Liver (tissue), 9 donors: ENCODE measurements around the gene FOXO3. TPM values are rescaled to one million over a fixed set of nuclear protein-coding genes. Genes with fewer than 3 reads are reported as not detected.

Source experiments
- DNase-seq: peaks from one replicate; pipeline ENCODE4 v3.0.0-alpha.2; 2017; ENCODE audit warnings: low spot score
- H3K27ac ChIP-seq, 2 donors: one replicate each; pipeline ENCODE4 v1.7.0; 2013; ENCODE audit warnings: inconsistent platforms in 2 of 2, low read length in 2 of 2, control low read depth in 1 of 2, low read depth in 1 of 2, mild to moderate bottlenecking in 1 of 2
- H3K27me3 ChIP-seq, 4 donors: one replicate each; pipeline versions ENCODE4 v1.6.1 to v1.7.0; 2013; ENCODE audit warnings: low read length in 3 of 4, inconsistent platforms in 1 of 4, mild to moderate bottlenecking in 1 of 4, moderate library complexity in 1 of 4; ENCODE audit not compliant: control insufficient read depth in 4 of 4, insufficient read depth in 4 of 4
- H3K36me3 ChIP-seq, 4 donors: one replicate each; pipeline versions ENCODE4 v1.6.1 to v1.7.0; 2013; ENCODE audit warnings: low read length in 3 of 4, mild to moderate bottlenecking in 3 of 4, low read depth in 1 of 4, moderate library complexity in 1 of 4; ENCODE audit not compliant: control insufficient read depth in 4 of 4, insufficient read depth in 3 of 4
- H3K4me1 ChIP-seq, 4 donors: one replicate each; pipeline versions ENCODE4 v1.6.1 to v1.7.0; 2013; ENCODE audit warnings: low read length in 3 of 4, mild to moderate bottlenecking in 3 of 4, moderate library complexity in 1 of 4; ENCODE audit not compliant: control insufficient read depth in 4 of 4, insufficient read depth in 4 of 4
- H3K4me3 ChIP-seq, 3 donors: one replicate each; pipeline versions ENCODE4 v1.6.1 to v1.7.0; 2013; ENCODE audit warnings: low read length in 3 of 3, control low read depth in 1 of 3, low read depth in 1 of 3, mild to moderate bottlenecking in 1 of 3
- H3K9ac ChIP-seq, 2 donors: one replicate each; pipeline ENCODE4 v1.7.0; 2013; ENCODE audit warnings: low read length in 2 of 2, mild to moderate bottlenecking in 2 of 2, moderate library complexity in 2 of 2, control low read depth in 1 of 2, low read depth in 1 of 2
- H3K9me3 ChIP-seq, 4 donors: one replicate each; pipeline versions ENCODE4 v1.6.1 to v1.7.0; 2013; ENCODE audit warnings: low read length in 3 of 4; ENCODE audit not compliant: control insufficient read depth in 4 of 4
- ATF3 ChIP-seq: IDR thresholded peaks from 2 replicates; pipeline ENCODE4 v1.6.1; 2016; ENCODE audit warnings: antibody characterized with exemption
- CTCF ChIP-seq: fragments of 150-350 bp; IDR thresholded peaks from 2 replicates; pipeline ENCODE4 v1.5.1; 2017; ENCODE audit warnings: improper control_type of control experiment, low read depth, low read length; ENCODE audit not compliant: missing input control
- EGR1 ChIP-seq, 2 donors: IDR thresholded peaks; 2 replicates each; pipeline ENCODE4 v1.6.1; 2016 to 2018; ENCODE audit warnings: antibody characterized with exemption in 2 of 2, low read depth in 2 of 2
- FOXA1 ChIP-seq: IDR thresholded peaks from 2 replicates; pipeline ENCODE4 v1.6.1; 2016; ENCODE audit warnings: antibody characterized with exemption
- FOXA2 ChIP-seq: IDR thresholded peaks from 2 replicates; pipeline ENCODE4 v1.6.1; 2016; ENCODE audit warnings: antibody characterized with exemption
- GABPA ChIP-seq, 2 donors: IDR thresholded peaks in 1 of 2; conservative IDR thresholded peaks in 1 of 2; 2 replicates each; pipeline ENCODE4 v1.6.1; 2016; ENCODE audit warnings: antibody characterized with exemption in 2 of 2, mild to moderate bottlenecking in 1 of 2, moderate library complexity in 1 of 2
- HNF4A ChIP-seq, 2 donors: conservative IDR thresholded peaks; 2 replicates each; pipeline ENCODE4 v1.6.1; 2016; ENCODE audit warnings: antibody characterized with exemption in 2 of 2, mild to moderate bottlenecking in 2 of 2
- HNF4G ChIP-seq: IDR thresholded peaks from 2 replicates; pipeline ENCODE4 v1.6.1; 2016; ENCODE audit warnings: antibody characterized with exemption
- JUND ChIP-seq, 2 donors: IDR thresholded peaks; 2 replicates each; pipeline ENCODE4 v1.6.1; 2016; ENCODE audit warnings: antibody characterized with exemption in 2 of 2
- MAX ChIP-seq: IDR thresholded peaks from 2 replicates; pipeline ENCODE4 v1.6.1; 2016; ENCODE audit warnings: antibody characterized with exemption
- NR2F2 ChIP-seq: IDR thresholded peaks from 2 replicates; pipeline ENCODE4 v1.6.1; 2016; ENCODE audit warnings: antibody characterized with exemption
- RAD21 ChIP-seq, 2 donors: IDR thresholded peaks; 2 replicates each; pipeline ENCODE4 v1.6.1; 2016; ENCODE audit warnings: antibody characterized with exemption in 2 of 2, mild to moderate bottlenecking in 2 of 2
- REST ChIP-seq: IDR thresholded peaks from 2 replicates; pipeline ENCODE4 v1.6.1; 2016; ENCODE audit warnings: antibody characterized with exemption, mild to moderate bottlenecking
- RXRA ChIP-seq, 2 donors: IDR thresholded peaks; 2 replicates each; pipeline ENCODE4 v1.6.1; 2017 to 2018; ENCODE audit warnings: antibody characterized with exemption in 2 of 2, mild to moderate bottlenecking in 1 of 2
- SP1 ChIP-seq: IDR thresholded peaks from 2 replicates; pipeline ENCODE4 v1.6.1; 2018; ENCODE audit warnings: antibody characterized with exemption, mild to moderate bottlenecking
- TAF1 ChIP-seq: conservative IDR thresholded peaks from 2 replicates; pipeline ENCODE4 v1.6.1; 2016; ENCODE audit warnings: antibody characterized with exemption, mild to moderate bottlenecking
- YY1 ChIP-seq: IDR thresholded peaks from 2 replicates; pipeline ENCODE4 v1.6.1; 2016; ENCODE audit warnings: antibody characterized with exemption, mild to moderate bottlenecking
- ZBTB33 ChIP-seq: IDR thresholded peaks from 2 replicates; pipeline ENCODE4 v1.6.1; 2016; ENCODE audit warnings: antibody characterized with exemption
- WGBS: extraction: QIAGEN DNeasy Blood & Tissue Kit; methylation state at CpG from one replicate; pipeline ENCODE4 v1.1.7; 2013; 5-methylcytosine and 5-hydroxymethylcytosine counted together
- polyA plus RNA-seq, 2 donors: library from polyadenylated mRNA; stranded (reverse) in 1 of 2; unstranded in 1 of 2; fragments of 200-250 nt in 1 of 2; fragments of >200 nt in 1 of 2; fragmentation: Nextera tagmentation in 1 of 2; extraction: Ambion mirVana in 1 of 2; gene quantifications; one replicate each; pipeline versions ENCODE4 v1.2.1 to v1.2.3, GENCODE V29; 2013 to 2015
- total RNA-seq, 2 donors: library from RNA; depleted of rRNA; stranded (reverse); fragments of >200 nt; gene quantifications; one replicate each; pipeline ENCODE4 v1.2.3, GENCODE V29; 2014
- donor health status: healthy.
- donor health status: healthy.
- donor health status: healthy.
- donor health status: healthy.
- donor health status: healthy.

FOXO3 gene
- total and polyA plus RNA-seq, 4 donors = 6.0 to 72.2 (median 17.3) TPM

- H3K9me3 ChIP-seq = no peaks in the 10 kb centered on the region
- no peak overlapping the region for H3K9ac ChIP-seq
- H3K4me1 ChIP-seq = peaks cover 26 to 69% (median 66%) of the 10 kb centered on the region in 4 donors
- TF ChIP-seq REST (no peak), TAF1 (no peak), JUND (IDR thresholded peaks at IDR 0.05) (no peak), SP1 (no peak), FOXA1 (no peak), MAX (no peak), FOXA2 (no peak), RXRA (IDR thresholded peaks at IDR 0.05) (no peak), CTCF (no peak), HNF4G (no peak), RAD21 (IDR thresholded peaks at IDR 0.05) (no peak), GABPA (IDR thresholded peaks at IDR 0.05 in 1 of 2, conservative IDR thresholded peaks at IDR 0.05 in 1 of 2) (no peak), ATF3 (no peak), ZBTB33 (no peak), NR2F2 (no peak), EGR1 (IDR thresholded peaks at IDR 0.05; ENCODE audit: low read depth in 2 of 2) (no peak), YY1 (no peak), HNF4A (conservative IDR thresholded peaks at IDR 0.05) (no peak)
- H3K27me3 ChIP-seq = no peaks in the 10 kb centered on the region
- H3K36me3 ChIP-seq = no peaks in the 10 kb centered on the region
- WGBS = 85% methylated on average over 6 of the region's 6 CpGs
- H3K27ac ChIP-seq = no peak overlapping the region
- no peak for DNase-seq
- no peak overlapping the region for H3K4me3 ChIP-seq
Measured at GRCh38 chr6:108585921-108586536, 25.3 kb downstream of the FOXO3 start.
